Upper lobe of left lung (tissue), 6 donors: ENCODE results near the gene ALDH1A1. TPM values are rescaled to one million over a fixed set of nuclear protein-coding genes. Genes with fewer than 3 reads are reported as not detected.

Experiments used
- ATAC-seq, 2 donors: fragments of 200-7000 bp; cut with Tn5 transposase; one replicate each; pipeline ENCODE4 v1.9.1; 2022; ENCODE audit warnings: mild to moderate bottlenecking in 2 of 2, moderate library complexity in 2 of 2; ENCODE audit not compliant: low FRiP score in 2 of 2
- DNase-seq, 2 donors: peaks; one replicate each; pipeline ENCODE4 v3.0.0-alpha.2; 2019 to 2020
- H3K27ac ChIP-seq, 4 donors: fragments of 200-600 bp; sonication (generic); one replicate each; pipeline ENCODE4 v1.5.1; 2016 to 2019
- H3K27me3 ChIP-seq, 4 donors: fragments of 200-600 bp; sonication (generic); one replicate each; pipeline ENCODE4 v1.5.1; 2017 to 2019
- H3K36me3 ChIP-seq, 4 donors: fragments of 200-600 bp; sonication (generic); one replicate each; pipeline ENCODE4 v1.5.1; 2016 to 2019
- H3K4me1 ChIP-seq, 4 donors: fragments of 200-600 bp; sonication (generic); one replicate each; pipeline ENCODE4 v1.5.1; 2018 to 2019
- H3K4me3 ChIP-seq, 4 donors: fragments of 200-600 bp; sonication (generic); one replicate each; pipeline ENCODE4 v1.5.1; 2017 to 2019; ENCODE audit warnings: mild to moderate bottlenecking in 2 of 4, moderate library complexity in 1 of 4
- H3K9me3 ChIP-seq, 4 donors: fragments of 200-600 bp; sonication (generic); one replicate each; pipeline ENCODE4 v1.5.1; 2018 to 2019
- CTCF ChIP-seq, 6 experiments: fragments of 450-650 bp in 4 of 6; fragments of 200-600 bp in 2 of 6; sonication (generic) in 2 of 6; IDR thresholded peaks; one replicate each; pipeline ENCODE4 v1.5.1; 2016 to 2019; ENCODE audit warnings: antibody characterized with exemption in 6 of 6
- EP300 ChIP-seq, 4 donors: sonication (generic); formaldehyde crosslinking; IDR thresholded peaks; one replicate each; pipeline ENCODE4 v1.5.1; 2017; ENCODE audit warnings: antibody characterized with exemption in 4 of 4, control low read depth in 2 of 4
- POLR2A ChIP-seq, 4 donors: fragments of 450-650 bp; IDR thresholded peaks; one replicate each; pipeline ENCODE4 v1.5.1; 2016 to 2017; ENCODE audit warnings: antibody characterized with exemption in 4 of 4, mild to moderate bottlenecking in 2 of 4
- POLR2AphosphoS5 ChIP-seq, 2 donors: sonication (generic); formaldehyde crosslinking; IDR thresholded peaks; one replicate each; pipeline ENCODE4 v1.5.1; 2017; ENCODE audit warnings: antibody characterized with exemption in 2 of 2
- WGBS, 2 donors: methylation state at CpG; one replicate each; pipeline ENCODE4 v1.1.5; 2017 to 2018; 5-methylcytosine and 5-hydroxymethylcytosine counted together
- total RNA-seq, 6 donors: library from RNA; depleted of rRNA in 4 of 6; stranded (reverse); fragments of >200 nt in 4 of 6; gene quantifications; one replicate each; pipeline versions ENCODE4 v1.1.0 to v1.2.1, GENCODE V29; 2016 to 2021
- donor health status: DM: no; HTN: no; CAD: no; lungs with moderate emphysema.
- donor health status: DM: no; HTN: yes; CAD: no; lungs with severe emphysema.

ALDH1A1 gene
- total RNA-seq, 6 donors from 2014 or later, result 81.7 to 230 (median 137) TPM

DNA sequence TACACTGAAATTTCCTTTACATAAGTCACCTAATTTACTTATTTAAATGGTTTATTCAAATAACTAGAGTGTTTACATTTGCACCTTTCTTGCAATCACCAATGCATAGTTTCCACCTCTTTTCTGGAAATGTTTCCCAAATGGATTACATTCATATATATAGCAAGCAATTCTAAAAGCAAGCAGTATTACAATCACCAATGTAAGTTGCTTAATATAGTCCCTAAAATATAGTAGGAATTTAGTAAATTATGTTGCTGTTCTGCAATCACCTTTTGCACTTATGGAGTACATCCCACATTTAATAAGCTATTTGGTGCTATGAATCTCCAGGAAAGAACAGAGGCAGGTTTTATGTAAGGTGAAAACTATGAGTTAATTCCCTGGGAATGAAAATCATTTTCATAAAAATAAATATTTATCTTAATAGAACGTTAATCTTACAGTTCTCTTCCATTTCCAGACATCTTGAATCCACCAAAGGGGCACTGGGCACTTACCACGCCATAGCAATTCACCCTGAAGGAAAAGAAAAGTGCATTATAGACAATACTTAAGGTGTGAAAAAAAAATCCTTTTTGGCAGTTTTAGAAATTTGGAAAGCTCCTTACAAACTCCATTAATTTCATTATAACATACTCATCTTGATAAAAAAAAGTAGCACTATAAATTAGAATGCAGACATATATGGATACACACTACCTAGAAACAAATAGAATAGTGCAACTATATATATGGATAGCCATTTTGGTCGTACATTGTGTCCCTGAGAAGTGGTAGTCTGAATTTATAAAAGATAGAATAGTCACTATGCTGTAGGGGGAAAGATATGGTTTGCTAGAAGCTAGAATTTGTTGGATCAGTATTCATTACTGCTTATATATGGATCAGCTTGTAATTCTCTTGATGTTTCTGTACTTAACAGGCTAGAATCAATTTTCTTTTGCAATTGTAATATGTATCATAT is 47.1 kb downstream of the ALDH1A1 start:
- H3K36me3 ChIP-seq, result peaks cover 0 to 25% (median 0%) of the 10 kb centered on the region in 4 donors
- H3K4me1 ChIP-seq, result no peaks in the 10 kb centered on the region
- H3K27me3 ChIP-seq, result no peaks in the 10 kb centered on the region
- H3K4me3 ChIP-seq, result no peak overlapping the region
- TF ChIP-seq EP300 (IDR thresholded peaks at IDR 0.05) (no peak), CTCF (IDR thresholded peaks at IDR 0.05) (no peak), POLR2A (IDR thresholded peaks at IDR 0.05) (no peak)
- H3K27ac ChIP-seq, result no peak overlapping the region
- ATAC-seq (no peak), DNase-seq (no peak)
- 64 to 67% methylated on average over 3 of the region's 3 CpGs for WGBS, 2 donors
- no peaks in the 10 kb centered on the region for H3K9me3 ChIP-seq

GRCh38 chr9:72904267-72905093 is 48.4 kb downstream of the ALDH1A1 start:
- DNase-seq (no peak), ATAC-seq (no peak)
- Histone ChIP-seq H3K4me3 (no peak overlapping the region), H3K4me1 (no peaks in the 10 kb centered on the region), H3K27ac (no peak overlapping the region), H3K27me3 (no peaks in the 10 kb centered on the region), H3K9me3 (no peaks in the 10 kb centered on the region), H3K36me3 (peaks cover 0 to 28% (median 0%) of the 10 kb centered on the region in 4 donors)
- WGBS, 2 donors, result 47 to 92% methylated on average over 2 of the region's 2 CpGs
- no peak for TF ChIP-seq CTCF (IDR thresholded peaks at IDR 0.05)
- no peak for TF ChIP-seq POLR2AphosphoS5 (IDR thresholded peaks at IDR 0.05)
- TF ChIP-seq POLR2A (IDR thresholded peaks at IDR 0.05), result no peak
- TF ChIP-seq EP300 (IDR thresholded peaks at IDR 0.05), result no peak

DNA sequence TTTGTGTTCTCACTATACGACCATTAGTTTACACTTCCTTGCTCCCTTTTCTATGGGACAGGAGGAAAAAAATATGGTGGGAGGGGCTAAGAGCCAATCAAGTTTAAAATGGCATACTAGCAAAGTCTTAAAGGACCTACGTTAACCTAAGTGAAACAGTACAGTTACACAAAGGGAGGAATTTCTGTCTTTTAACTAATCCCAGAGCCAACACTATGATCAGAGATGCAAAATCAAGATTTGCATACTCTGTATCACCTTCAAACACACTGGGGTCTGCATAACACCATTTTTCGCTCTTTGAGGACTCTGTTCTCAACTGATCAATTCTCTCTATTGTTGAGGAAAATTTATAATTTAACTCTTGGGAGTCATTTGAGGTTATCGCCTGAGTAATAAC is 49.8 kb downstream of the ALDH1A1 start:
- H3K9me3 ChIP-seq, result no peaks in the 10 kb centered on the region
- H3K36me3 ChIP-seq, result peaks cover 0 to 25% (median 0%) of the 10 kb centered on the region in 4 donors
- DNase-seq (no peak), ATAC-seq (no peak)
- no peak overlapping the region for H3K4me3 ChIP-seq
- no peak for TF ChIP-seq POLR2AphosphoS5 (IDR thresholded peaks at IDR 0.05)
- TF ChIP-seq POLR2A (IDR thresholded peaks at IDR 0.05), result no peak
- no peak for TF ChIP-seq CTCF (IDR thresholded peaks at IDR 0.05)
- no peak for TF ChIP-seq EP300 (IDR thresholded peaks at IDR 0.05)
- H3K27ac ChIP-seq, result no peak overlapping the region
- 90 to 92% methylated on average over 4 of the region's 4 CpGs for WGBS, 2 donors
- H3K27me3 ChIP-seq, result no peaks in the 10 kb centered on the region
- H3K4me1 ChIP-seq, result no peaks in the 10 kb centered on the region

DNA sequence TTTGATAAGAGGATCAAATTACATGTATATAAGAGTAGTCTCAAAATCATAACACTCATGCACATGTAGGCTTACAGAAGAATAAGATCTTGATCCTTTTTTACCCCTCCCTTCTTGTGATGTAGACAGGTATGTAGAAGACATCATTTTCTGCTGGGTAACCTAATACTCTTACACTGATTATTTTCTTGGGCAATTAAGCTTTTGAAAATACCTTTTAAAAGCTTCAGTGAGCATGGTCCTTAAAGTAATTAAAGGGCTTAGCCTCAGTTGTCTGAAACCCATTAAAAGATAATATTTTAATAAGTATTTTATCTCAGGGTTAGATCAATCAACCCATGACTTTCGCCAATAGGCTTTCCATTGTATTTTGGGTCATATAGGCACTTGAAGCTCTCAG is 50.6 kb downstream of the ALDH1A1 start:
- peaks cover 0 to 19% (median 0%) of the 10 kb centered on the region in 4 donors for H3K36me3 ChIP-seq
- H3K9me3 ChIP-seq, result no peaks in the 10 kb centered on the region
- 92 to 97% methylated on average over 1 of the region's 1 CpG for WGBS, 2 donors
- ATAC-seq, result no peak
- no peak overlapping the region for H3K27ac ChIP-seq
- DNase-seq, result no peak
- TF ChIP-seq POLR2AphosphoS5 (IDR thresholded peaks at IDR 0.05), result no peak
- H3K27me3 ChIP-seq, result no peaks in the 10 kb centered on the region
- H3K4me3 ChIP-seq, result no peak overlapping the region
- H3K4me1 ChIP-seq, result no peaks in the 10 kb centered on the region
